SK-N-SH (cell line): ENCODE results near the gene TUBGCP6. TPM values are rescaled to one million over a fixed set of nuclear protein-coding genes. Genes with fewer than 3 reads are reported as not detected.

Source experiments
- CTCF ChIA-PET: fragments of 300-600, 350-600 bp; formaldehyde crosslinking; extraction: SDS; loops from one replicate; lab custom pipeline; 2021; lab: Yijun Ruan, JAX
- POLR2A ChIA-PET: fragments of 350-600 bp; sonication (Branson Sonifier 250); formaldehyde crosslinking; extraction: SDS; loops from one replicate; lab custom pipeline; 2020; ENCODE audit warnings: antibody characterized with exemption, inconsistent platforms; lab: Yijun Ruan, JAX
- DNase-seq: peaks from one replicate; pipeline ENCODE4 v3.0.0; 2012
- H2AFZ ChIP-seq: fragments of 200-600 bp; sonication (generic); 2 replicates; pipeline ENCODE4 v1.8.1; 2016; ENCODE audit warnings: antibody characterized with exemption, mild to moderate bottlenecking, low read depth
- H3F3A ChIP-seq: fragments of 200-600 bp; sonication (generic); replicated peaks from 2 replicates; pipeline ENCODE3; 2016; ENCODE audit warnings: antibody characterized with exemption, mild to moderate bottlenecking; ENCODE audit not compliant: insufficient read depth
- H3K27ac ChIP-seq, 2 experiments: fragments of 200-500 bp in 1 of 2; fragments of 200-600 bp in 1 of 2; sonication (Bioruptor generic) in 1 of 2; sonication (generic), shearing (Covaris generic) in 1 of 2; 2 replicates each; pipeline versions ENCODE4 v1.5.1 to v1.6.1; 2014 to 2016; ENCODE audit warnings: low read depth in 2 of 2, inconsistent platforms in 1 of 2, low read length in 1 of 2, mild to moderate bottlenecking in 1 of 2, mixed read lengths in 1 of 2
- H3K27me3 ChIP-seq: fragments of 200-600 bp; sonication (generic), shearing (Covaris generic); 2 replicates; pipeline ENCODE4 v1.6.1; 2016; ENCODE audit warnings: mixed run types; ENCODE audit not compliant: insufficient read depth
- H3K36me3 ChIP-seq, 2 experiments: fragments of 200-500 bp in 1 of 2; fragments of 200-600 bp in 1 of 2; sonication (Bioruptor generic) in 1 of 2; sonication (generic) in 1 of 2; replicated peaks in 1 of 2; 2 replicates each; pipeline versions ENCODE3 to v1.5.1; 2014 to 2016; ENCODE audit warnings: low read length in 1 of 2, mild to moderate bottlenecking in 1 of 2; ENCODE audit not compliant: insufficient read depth in 2 of 2, control insufficient read depth in 1 of 2
- H3K4me1 ChIP-seq, 2 experiments: fragments of 200-500 bp in 1 of 2; fragments of 200-600 bp in 1 of 2; sonication (Bioruptor generic) in 1 of 2; sonication (generic), shearing (Covaris generic) in 1 of 2; 2 replicates each; pipeline versions ENCODE4 v1.5.1 to v1.6.1; 2014 to 2016; ENCODE audit warnings: low read depth in 1 of 2, low read length in 1 of 2, mixed run types in 1 of 2; ENCODE audit not compliant: insufficient read depth in 2 of 2, control insufficient read depth in 1 of 2
- H3K4me2 ChIP-seq: fragments of 200-600 bp; sonication (generic), shearing (Covaris generic); 2 replicates; pipeline ENCODE4 v1.6.1; 2017; ENCODE audit warnings: mixed run types
- H3K4me3 ChIP-seq, 2 experiments: fragments of 200-500 bp in 1 of 2; fragments of 200-600 bp in 1 of 2; sonication (Bioruptor generic) in 1 of 2; sonication (generic), shearing (Covaris generic) in 1 of 2; 2 replicates each; pipeline versions ENCODE4 v1.5.1 to v1.8.1; 2014 to 2016; ENCODE audit warnings: low read depth in 2 of 2, inconsistent platforms in 1 of 2, low read length in 1 of 2, mild to moderate bottlenecking in 1 of 2, mixed read lengths in 1 of 2, moderate library complexity in 1 of 2
- H3K79me2 ChIP-seq: fragments of 200-600 bp; sonication (generic); 2 replicates; pipeline ENCODE4 v1.8.1; 2017; ENCODE audit warnings: mild to moderate bottlenecking; ENCODE audit not compliant: insufficient read depth
- H3K9ac ChIP-seq: fragments of 200-600 bp; sonication (generic); 2 replicates; pipeline ENCODE4 v1.6.1; 2017; ENCODE audit warnings: mixed run types
- H3K9me2 ChIP-seq: fragments of 200-600 bp; sonication (generic); 2 replicates; pipeline ENCODE4 v1.6.1; 2017; ENCODE audit warnings: mixed run types
- H3K9me3 ChIP-seq: fragments of 200-600 bp; sonication (generic); 2 replicates; pipeline ENCODE4 v1.6.1; 2017; ENCODE audit warnings: mixed run types, mild to moderate bottlenecking, moderate library complexity
- H4K20me1 ChIP-seq: fragments of 200-600 bp; sonication (generic); 2 replicates; pipeline ENCODE4 v1.6.1; 2017; ENCODE audit warnings: mild to moderate bottlenecking, mixed run types; ENCODE audit not compliant: insufficient read depth
- FOSL2 ChIP-seq: IDR thresholded peaks from 2 replicates; pipeline ENCODE4 v1.4.0; 2012; ENCODE audit warnings: low read depth, mild to moderate bottlenecking, moderate library complexity, borderline replicate concordance
- GABPA ChIP-seq: IDR thresholded peaks from 2 replicates; pipeline ENCODE4 v1.4.0; 2012; ENCODE audit warnings: low read depth, mild to moderate bottlenecking
- GATA2 ChIP-seq: sonication (generic); formaldehyde crosslinking; IDR thresholded peaks from 2 replicates; pipeline ENCODE4 v1.5.0; 2020; ENCODE audit warnings: mild to moderate bottlenecking, missing genetic modification reagents
- JUND ChIP-seq: IDR thresholded peaks from 2 replicates; pipeline ENCODE4 v1.4.0; 2012
- MXI1 ChIP-seq: IDR thresholded peaks from 2 replicates; pipeline ENCODE4 v1.6.1; 2012; ENCODE audit warnings: mild to moderate bottlenecking, low read depth, low read length, improper control_type of control experiment
- RAD21 ChIP-seq: IDR thresholded peaks from 2 replicates; pipeline ENCODE4 v1.6.1; 2012; ENCODE audit warnings: mild to moderate bottlenecking, low read length
- SIN3A ChIP-seq: IDR thresholded peaks from 2 replicates; pipeline ENCODE4 v1.6.1; 2012; ENCODE audit warnings: low read depth, mild to moderate bottlenecking, low read length, moderate library complexity, borderline replicate concordance
- TAF1 ChIP-seq: IDR thresholded peaks from 2 replicates; pipeline ENCODE4 v1.6.1; 2012; ENCODE audit warnings: low read depth, mild to moderate bottlenecking, low read length, moderate library complexity, borderline replicate concordance
- WGBS: methylation state at CpG from one replicate; pipeline ENCODE4 v1.1.6; 2017; ENCODE audit warnings: low lambda C conversion rate; 5-methylcytosine and 5-hydroxymethylcytosine counted together
- polyA plus RNA-seq, 3 experiments: library from polyadenylated mRNA; depleted of rRNA; stranded (reverse); fragments of >200 nt; gene quantifications; 2 replicates each; pipeline ENCODE4 v1.2.3, GENCODE V29; 2012
- TF ChIP-seq, protein P1 (sequence below): IDR thresholded peaks from 2 replicates; pipeline ENCODE4; 2012
- TF ChIP-seq, protein P2 (sequence below): IDR thresholded peaks from 2 replicates; pipeline ENCODE4 v1.4.0; 2012; ENCODE audit warnings: low read depth
- TF ChIP-seq, protein P3 (sequence below): IDR thresholded peaks from 2 replicates; pipeline ENCODE4 v1.6.1; 2012; ENCODE audit warnings: mild to moderate bottlenecking, low read depth, low read length, moderate library complexity
- TF ChIP-seq, protein P4 (sequence below): fragments of 200-600 bp; sonication (generic); IDR thresholded peaks from 2 replicates; pipeline ENCODE4 v1.6.1; 2017; ENCODE audit warnings: antibody characterized with exemption, mild to moderate bottlenecking, moderate library complexity

TUBGCP6 gene
- polyA plus RNA-seq, 1 of the 3 experiments (the other 2 are of a cell fraction): 40.4 TPM

DNA sequence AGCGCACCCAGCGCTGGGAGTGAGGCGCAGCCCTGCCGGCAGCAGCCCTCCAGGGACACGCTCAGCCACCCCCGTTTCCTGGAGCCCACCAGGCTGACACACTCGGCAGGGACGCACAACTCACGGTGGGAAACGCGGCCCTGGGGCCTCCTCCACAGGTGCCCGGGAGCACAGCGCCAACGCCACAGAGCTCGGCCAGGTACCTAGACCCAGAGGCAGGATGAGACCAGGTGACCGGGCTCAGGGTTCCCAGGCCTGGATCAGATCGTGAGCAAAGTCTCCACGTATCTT is 18.0 kb downstream of the TUBGCP6 start:
- no peak overlapping the region for H3K4me3 ChIP-seq
- H3K36me3 ChIP-seq: peaks cover 0 to 36% of the 10 kb centered on the region in 2 experiments
- H3K4me1 ChIP-seq: no peaks in the 10 kb centered on the region
- no peaks in the 10 kb centered on the region for H3F3A ChIP-seq
- TF ChIP-seq JUND (no peak), FOSL2 (no peak), RAD21 (no peak), GATA2 (CRISPR knock-in tag) (no peak), SIN3A (no peak), MXI1 (no peak), GABPA (no peak), TAF1 (no peak)
- TF ChIP-seq, protein P1, sequence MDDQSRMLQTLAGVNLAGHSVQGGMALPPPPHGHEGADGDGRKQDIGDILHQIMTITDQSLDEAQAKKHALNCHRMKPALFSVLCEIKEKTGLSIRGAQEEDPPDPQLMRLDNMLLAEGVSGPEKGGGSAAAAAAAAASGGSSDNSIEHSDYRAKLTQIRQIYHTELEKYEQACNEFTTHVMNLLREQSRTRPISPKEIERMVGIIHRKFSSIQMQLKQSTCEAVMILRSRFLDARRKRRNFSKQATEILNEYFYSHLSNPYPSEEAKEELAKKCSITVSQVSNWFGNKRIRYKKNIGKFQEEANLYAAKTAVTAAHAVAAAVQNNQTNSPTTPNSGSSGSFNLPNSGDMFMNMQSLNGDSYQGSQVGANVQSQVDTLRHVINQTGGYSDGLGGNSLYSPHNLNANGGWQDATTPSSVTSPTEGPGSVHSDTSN: no peak
- TF ChIP-seq, protein P2, sequence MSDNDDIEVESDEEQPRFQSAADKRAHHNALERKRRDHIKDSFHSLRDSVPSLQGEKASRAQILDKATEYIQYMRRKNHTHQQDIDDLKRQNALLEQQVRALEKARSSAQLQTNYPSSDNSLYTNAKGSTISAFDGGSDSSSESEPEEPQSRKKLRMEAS: no peak
- TF ChIP-seq, protein P3, sequence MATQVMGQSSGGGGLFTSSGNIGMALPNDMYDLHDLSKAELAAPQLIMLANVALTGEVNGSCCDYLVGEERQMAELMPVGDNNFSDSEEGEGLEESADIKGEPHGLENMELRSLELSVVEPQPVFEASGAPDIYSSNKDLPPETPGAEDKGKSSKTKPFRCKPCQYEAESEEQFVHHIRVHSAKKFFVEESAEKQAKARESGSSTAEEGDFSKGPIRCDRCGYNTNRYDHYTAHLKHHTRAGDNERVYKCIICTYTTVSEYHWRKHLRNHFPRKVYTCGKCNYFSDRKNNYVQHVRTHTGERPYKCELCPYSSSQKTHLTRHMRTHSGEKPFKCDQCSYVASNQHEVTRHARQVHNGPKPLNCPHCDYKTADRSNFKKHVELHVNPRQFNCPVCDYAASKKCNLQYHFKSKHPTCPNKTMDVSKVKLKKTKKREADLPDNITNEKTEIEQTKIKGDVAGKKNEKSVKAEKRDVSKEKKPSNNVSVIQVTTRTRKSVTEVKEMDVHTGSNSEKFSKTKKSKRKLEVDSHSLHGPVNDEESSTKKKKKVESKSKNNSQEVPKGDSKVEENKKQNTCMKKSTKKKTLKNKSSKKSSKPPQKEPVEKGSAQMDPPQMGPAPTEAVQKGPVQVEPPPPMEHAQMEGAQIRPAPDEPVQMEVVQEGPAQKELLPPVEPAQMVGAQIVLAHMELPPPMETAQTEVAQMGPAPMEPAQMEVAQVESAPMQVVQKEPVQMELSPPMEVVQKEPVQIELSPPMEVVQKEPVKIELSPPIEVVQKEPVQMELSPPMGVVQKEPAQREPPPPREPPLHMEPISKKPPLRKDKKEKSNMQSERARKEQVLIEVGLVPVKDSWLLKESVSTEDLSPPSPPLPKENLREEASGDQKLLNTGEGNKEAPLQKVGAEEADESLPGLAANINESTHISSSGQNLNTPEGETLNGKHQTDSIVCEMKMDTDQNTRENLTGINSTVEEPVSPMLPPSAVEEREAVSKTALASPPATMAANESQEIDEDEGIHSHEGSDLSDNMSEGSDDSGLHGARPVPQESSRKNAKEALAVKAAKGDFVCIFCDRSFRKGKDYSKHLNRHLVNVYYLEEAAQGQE: no peak
- TF ChIP-seq, protein P4, sequence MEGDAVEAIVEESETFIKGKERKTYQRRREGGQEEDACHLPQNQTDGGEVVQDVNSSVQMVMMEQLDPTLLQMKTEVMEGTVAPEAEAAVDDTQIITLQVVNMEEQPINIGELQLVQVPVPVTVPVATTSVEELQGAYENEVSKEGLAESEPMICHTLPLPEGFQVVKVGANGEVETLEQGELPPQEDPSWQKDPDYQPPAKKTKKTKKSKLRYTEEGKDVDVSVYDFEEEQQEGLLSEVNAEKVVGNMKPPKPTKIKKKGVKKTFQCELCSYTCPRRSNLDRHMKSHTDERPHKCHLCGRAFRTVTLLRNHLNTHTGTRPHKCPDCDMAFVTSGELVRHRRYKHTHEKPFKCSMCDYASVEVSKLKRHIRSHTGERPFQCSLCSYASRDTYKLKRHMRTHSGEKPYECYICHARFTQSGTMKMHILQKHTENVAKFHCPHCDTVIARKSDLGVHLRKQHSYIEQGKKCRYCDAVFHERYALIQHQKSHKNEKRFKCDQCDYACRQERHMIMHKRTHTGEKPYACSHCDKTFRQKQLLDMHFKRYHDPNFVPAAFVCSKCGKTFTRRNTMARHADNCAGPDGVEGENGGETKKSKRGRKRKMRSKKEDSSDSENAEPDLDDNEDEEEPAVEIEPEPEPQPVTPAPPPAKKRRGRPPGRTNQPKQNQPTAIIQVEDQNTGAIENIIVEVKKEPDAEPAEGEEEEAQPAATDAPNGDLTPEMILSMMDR: no peak
- no peaks in the 10 kb centered on the region for H4K20me1 ChIP-seq
- H3K27ac ChIP-seq: no peak overlapping the region
- no peaks in the 10 kb centered on the region for H3K9me3 ChIP-seq
- H2AFZ ChIP-seq: no peak overlapping the region
- H3K4me2 ChIP-seq: no peak overlapping the region
- H3K27me3 ChIP-seq: no peaks in the 10 kb centered on the region
- 100% methylated on average over 4 of the region's 18 CpGs for WGBS
- no peak for DNase-seq
- no peak overlapping the region for H3K9ac ChIP-seq
- H3K9me2 ChIP-seq: no peaks in the 10 kb centered on the region
- POLR2A ChIA-PET: no interaction called here
- CTCF ChIA-PET: interaction anchor here (0.9 to 2.1 kb wide), 5 partner anchors 10 to 272 kb away, joined by 3 to 13 read pairs (median 3); no protein-coding TSS in a partner anchor
- peaks cover 11% of the 10 kb centered on the region; the same call in 1 of the 2 replicates for H3K79me2 ChIP-seq
